Gastrocnemius medialis (tissue), 4 donors: Measurements from ENCODE around the gene PCNX2. TPM values are rescaled to one million over a fixed set of nuclear protein-coding genes. Genes with fewer than 3 reads are reported as not detected.

ENCODE experiments used
- ATAC-seq, 2 donors: fragments of 150-250 bp; one replicate each; pipeline ENCODE4 v1.9.1; 2016
- DNase-seq, 2 donors: peaks; one replicate each; pipeline ENCODE4 v3.0.0-alpha.2; 2019
- H3K27ac ChIP-seq, 4 donors: fragments of 200-600 bp; sonication (generic); 1 replicate in 1 of 4; 2 replicates in 3 of 4; pipeline ENCODE4 v1.5.1; 2016 to 2018; ENCODE audit warnings: mild to moderate bottlenecking in 2 of 4, moderate library complexity in 1 of 4
- H3K27me3 ChIP-seq, 3 donors: fragments of 200-600 bp; sonication (generic) in 2 of 3; 1 replicate in 1 of 3; 2 replicates in 2 of 3; pipeline versions ENCODE4 v1.5.1 to v1.6.0; 2016 to 2019; ENCODE audit warnings: mild to moderate bottlenecking in 1 of 3, moderate library complexity in 1 of 3
- H3K36me3 ChIP-seq, 2 donors: fragments of 200-600 bp; sonication (generic) in 1 of 2; one replicate each; pipeline ENCODE4 v1.5.1; 2017 to 2018
- H3K4me1 ChIP-seq, 2 donors: fragments of 200-600 bp; sonication (generic) in 1 of 2; one replicate each; pipeline ENCODE4 v1.5.1; 2016 to 2017; ENCODE audit warnings: mild to moderate bottlenecking in 2 of 2
- H3K4me3 ChIP-seq, 4 donors: fragments of 200-600 bp; sonication (generic) in 3 of 4; 1 replicate in 1 of 4; 2 replicates in 3 of 4; pipeline ENCODE4 v1.5.1; 2016 to 2019; ENCODE audit warnings: mild to moderate bottlenecking in 2 of 4
- H3K9me3 ChIP-seq, 3 donors: fragments of 200-600 bp; sonication (generic) in 2 of 3; 1 replicate in 1 of 3; 2 replicates in 2 of 3; pipeline ENCODE4 v1.5.1; 2016 to 2019
- CTCF ChIP-seq, 5 experiments: fragments of 450-650 bp in 3 of 5; fragments of 200-600 bp in 2 of 5; sonication (generic) in 2 of 5; IDR thresholded peaks in 4 of 5; conservative IDR thresholded peaks in 1 of 5; 1 replicate in 4 of 5; 2 replicates in 1 of 5; pipeline ENCODE4 v1.5.1; 2016 to 2019; ENCODE audit warnings: antibody characterized with exemption in 5 of 5, mild to moderate bottlenecking in 3 of 5, moderate library complexity in 3 of 5
- POLR2A ChIP-seq, 2 donors: fragments of 450-650 bp; IDR thresholded peaks; one replicate each; pipeline ENCODE4 v1.6.1; 2017; ENCODE audit warnings: antibody characterized with exemption in 2 of 2, mild to moderate bottlenecking in 2 of 2, moderate library complexity in 2 of 2
- in situ Hi-C, 4 donors: fragments of 200-750 bp; cut with MboI; loops; one replicate each; pipeline versions ENCODE4 v1.15.0 to v1.8.0; 2017; ENCODE audit warnings: low sequenced_read_pairs in 4 of 4
- intact Hi-C: fragments of 100-400 bp; cut with DNase I; formaldehyde crosslinking; loops from one replicate; pipeline ENCODE4 v1.15.1; 2023; ENCODE audit warnings: low total_unique reads
- total RNA-seq, 4 donors: library from RNA; depleted of rRNA; stranded (reverse); fragments of >200 nt; gene quantifications; one replicate each; pipeline versions ENCODE4 v1.1.0 to v1.2.3, GENCODE V29; 2016

Gene PCNX2
- total RNA-seq, 4 donors from 2014 or later: 0.34 to 5.6 (median 1.9) TPM

- Histone ChIP-seq H3K4me3 (no peak overlapping the region), H3K4me1 (peaks cover 7 to 10% of the 10 kb centered on the region in 2 donors), H3K27ac (no peak overlapping the region), H3K9me3 (no peaks in the 10 kb centered on the region), H3K27me3 (no peaks in the 10 kb centered on the region), H3K36me3 (no peaks in the 10 kb centered on the region)
- ATAC-seq: no peak
- in situ Hi-C loops: no loop called here
- intact Hi-C loops: no loop called here
- TF ChIP-seq CTCF (IDR thresholded peaks at IDR 0.05 in 4 of 5, conservative IDR thresholded peaks at IDR 0.05 in 1 of 5) (no peak), POLR2A (IDR thresholded peaks at IDR 0.05) (no peak)
- no peak for DNase-seq
Observed at GRCh38 chr1:232986527-232986922, 309.0 kb downstream of the PCNX2 start.

DNA sequence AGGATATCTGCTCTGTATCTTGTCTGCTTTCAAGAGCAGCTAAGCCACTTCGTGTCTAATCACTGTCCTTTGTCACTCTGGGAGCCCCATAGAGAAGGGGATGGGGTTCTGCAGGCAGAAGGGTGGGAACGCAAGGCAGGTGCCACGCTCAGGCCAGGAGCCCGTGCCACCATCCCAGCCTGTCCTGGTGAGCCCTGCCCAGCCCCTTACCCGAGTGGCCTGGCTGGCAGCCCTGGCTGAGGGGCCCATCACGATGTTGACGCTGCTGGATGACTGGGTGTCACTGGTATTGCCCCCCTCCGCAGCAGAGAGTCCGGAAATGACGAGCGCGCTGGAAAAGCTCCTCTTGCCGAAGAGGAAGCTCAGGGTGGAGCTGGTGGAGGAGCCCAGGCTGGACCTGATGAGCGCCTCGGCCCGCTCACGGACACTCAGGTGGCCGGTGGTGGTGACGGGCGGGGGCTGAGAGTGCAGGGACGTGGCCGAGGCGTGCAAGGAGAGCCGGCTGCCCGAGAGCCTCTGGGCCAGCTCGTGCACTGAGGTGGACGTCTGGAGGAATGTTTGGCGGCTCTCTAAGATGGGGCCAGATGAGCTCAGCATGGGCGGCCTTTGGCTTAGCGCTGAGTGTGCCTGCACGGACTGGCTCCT is 309.5 kb downstream of the PCNX2 start:
- intact Hi-C loops: no loop called here
- DNase-seq: no peak
- Histone ChIP-seq H3K36me3 (no peaks in the 10 kb centered on the region), H3K4me1 (peaks cover 7 to 10% of the 10 kb centered on the region in 2 donors), H3K4me3 (no peak overlapping the region), H3K9me3 (no peaks in the 10 kb centered on the region), H3K27me3 (no peaks in the 10 kb centered on the region), H3K27ac (no peak overlapping the region)
- in situ Hi-C loops: no loop called here
- no peak for ATAC-seq
- TF ChIP-seq CTCF (IDR thresholded peaks at IDR 0.05 in 4 of 5, conservative IDR thresholded peaks at IDR 0.05 in 1 of 5) (no peak), POLR2A (IDR thresholded peaks at IDR 0.05) (no peak)

DNA sequence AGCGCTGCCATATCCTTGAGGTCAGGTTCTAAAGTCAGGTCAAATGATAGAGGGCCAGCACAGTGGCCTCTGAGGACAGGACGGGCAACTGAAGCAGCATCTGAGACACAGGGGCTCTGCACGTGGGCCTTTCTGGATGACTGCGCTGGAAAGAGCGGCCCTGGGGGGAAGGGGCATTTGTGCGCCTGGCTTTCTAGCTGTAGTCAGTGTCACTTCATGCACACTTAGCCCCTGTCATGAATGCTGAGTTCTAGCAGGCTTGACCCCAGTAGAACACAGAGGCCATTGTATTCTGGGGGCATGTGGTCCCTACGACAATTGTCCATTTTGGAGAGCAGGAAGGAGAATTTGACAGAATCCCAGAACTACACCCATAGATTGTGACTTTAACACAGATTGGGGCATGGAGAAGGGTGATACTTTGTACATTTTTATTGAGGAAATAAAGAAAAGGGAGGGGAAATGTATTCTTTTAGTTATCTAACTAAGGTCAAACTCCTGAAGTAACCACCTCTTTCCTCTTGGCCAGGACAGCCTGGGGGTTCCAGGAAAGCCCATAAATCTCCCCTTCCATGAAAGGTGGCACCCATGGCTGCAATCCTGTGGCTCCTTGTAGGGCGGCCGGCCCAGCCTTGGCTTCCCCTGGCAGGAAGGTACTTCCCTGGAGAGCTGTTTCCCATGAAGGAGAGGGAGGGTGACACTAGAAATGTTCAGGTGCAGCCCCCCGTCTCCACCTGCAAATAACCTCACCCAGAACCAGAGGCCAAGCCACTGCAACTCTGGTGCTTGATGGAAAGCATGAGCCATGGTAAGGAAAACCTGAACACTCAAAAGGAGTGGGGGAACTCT is 310.7 kb downstream of the PCNX2 start:
- intact Hi-C loops: no loop called here
- H3K27me3 ChIP-seq: no peaks in the 10 kb centered on the region
- TF ChIP-seq CTCF (IDR thresholded peaks at IDR 0.05 in 4 of 5, conservative IDR thresholded peaks at IDR 0.05 in 1 of 5): no peak
- TF ChIP-seq POLR2A (IDR thresholded peaks at IDR 0.05): no peak
- H3K9me3 ChIP-seq: no peaks in the 10 kb centered on the region
- in situ Hi-C loops: no loop called here
- H3K36me3 ChIP-seq: no peaks in the 10 kb centered on the region
- no peak overlapping the region for H3K27ac ChIP-seq
- H3K4me3 ChIP-seq: no peak overlapping the region
- no peak for ATAC-seq
- peaks cover 7 to 10% of the 10 kb centered on the region in 2 donors for H3K4me1 ChIP-seq
- no peak for DNase-seq

- TF ChIP-seq CTCF (IDR thresholded peaks at IDR 0.05 in 4 of 5, conservative IDR thresholded peaks at IDR 0.05 in 1 of 5) (no peak), POLR2A (IDR thresholded peaks at IDR 0.05) (no peak)
- Histone ChIP-seq H3K27ac (no peak overlapping the region), H3K9me3 (no peaks in the 10 kb centered on the region), H3K4me3 (no peak overlapping the region), H3K27me3 (no peaks in the 10 kb centered on the region), H3K36me3 (no peaks in the 10 kb centered on the region), H3K4me1 (peaks cover 7 to 10% of the 10 kb centered on the region in 2 donors)
- DNase-seq (no peak), ATAC-seq (no peak)
- intact Hi-C loops: no loop called here
- in situ Hi-C loops: no loop called here
Observed at GRCh38 chr1:232983817-232984567, 311.5 kb downstream of the PCNX2 start.
